OCI-LY7 (cell line): ENCODE measurements around the gene AFF3.
"Not testable (repeated sequence)": the region's sequence is repeated elsewhere in the genome, so short reads cannot be mapped to it uniquely, and the experiment has no call there.

Source experiments
- CTCF ChIP-seq: fragments of 200-600 bp; sonication (generic); conservative IDR thresholded peaks from 2 replicates; pipeline ENCODE4 v1.5.1; 2014; ENCODE audit warnings: mild to moderate bottlenecking, antibody characterized with exemption, low read length, moderate library complexity, mixed read lengths
- EZH2phosphoT487 ChIP-seq: fragments of 200-600 bp; sonication (generic); IDR thresholded peaks from 2 replicates; pipeline ENCODE4 v1.6.1; 2018; ENCODE audit warnings: low read depth, borderline replicate concordance, mild to moderate bottlenecking, mixed run types, antibody characterized with exemption, low read length, moderate library complexity, mixed read lengths

GRCh38 chr2:99661761-99662160 is 480.6 kb downstream of the AFF3 start:
- TF ChIP-seq EZH2phosphoT487, CTCF: not testable (repeated sequence)
